Caco-2 (cell line): ENCODE measurements around the gene XRCC3. TPM values are rescaled to one million over a fixed set of nuclear protein-coding genes. Genes with fewer than 3 reads are reported as not detected.

Experiments
- BruUV-seq: library from RNA; stranded (reverse); fragments of 400-500 nt; replicated peaks from 2 replicates; lab custom pipeline; 2021; lab: Mats Ljungman, UMichigan
- CTCF ChIA-PET: fragments of 300-600 bp; sonication (Branson Sonifier 250); formaldehyde crosslinking; loops from one replicate; lab custom pipeline; 2022; ENCODE audit warnings: antibody characterized with exemption; lab: Charles Lee
- POLR2A ChIA-PET: fragments of 300-600 bp; sonication (Branson Sonifier 250); formaldehyde crosslinking; loops from one replicate; lab custom pipeline; 2022; ENCODE audit warnings: antibody characterized with exemption; lab: Charles Lee
- DNase-seq, 2 experiments: peaks; one replicate each; pipeline versions ENCODE4 v3.0.0 to v3.0.0-alpha.2; 2020 to 2022
- H3K27me3 ChIP-seq: replicated peaks from 2 replicates; pipeline ENCODE4 v1.6.0; 2011; ENCODE audit warnings: low read length; ENCODE audit not compliant: control insufficient read depth, insufficient read depth
- H3K36me3 ChIP-seq: 2 replicates; pipeline ENCODE4 v1.5.1; 2011; ENCODE audit warnings: low read length; ENCODE audit not compliant: control insufficient read depth, insufficient read depth
- H3K4me1 ChIP-seq: fragments of 250-450 bp; sonication (Bioruptor Pico); 2 replicates; pipeline ENCODE4 v1.5.1; 2020; ENCODE audit warnings: mild to moderate bottlenecking
- H3K4me3 ChIP-seq: 2 replicates; pipeline ENCODE4 v1.5.1; 2011; ENCODE audit warnings: low read depth, mild to moderate bottlenecking, control low read depth, low read length
- H3K9me3 ChIP-seq: fragments of 250-450 bp; sonication (Bioruptor Pico); 2 replicates; pipeline ENCODE4 v1.5.1; 2020; ENCODE audit warnings: mild to moderate bottlenecking, moderate library complexity
- H3K27ac Mint-ChIP-seq: one replicate; pipeline ENCODE4 v1.8.0; 2022; ENCODE audit warnings: mixed read lengths; ENCODE audit not compliant: unreplicated experiment
- H3K27me3 Mint-ChIP-seq: one replicate; pipeline ENCODE4 v1.8.0; 2022; ENCODE audit warnings: mixed read lengths; ENCODE audit not compliant: insufficient read depth, unreplicated experiment
- H3K36me3 Mint-ChIP-seq: one replicate; pipeline ENCODE4 v1.8.0; 2022; ENCODE audit warnings: mild to moderate bottlenecking, mixed read lengths; ENCODE audit not compliant: insufficient read depth, unreplicated experiment
- H3K4me1 Mint-ChIP-seq: one replicate; pipeline ENCODE4 v1.8.0; 2022; ENCODE audit warnings: low read depth, mixed read lengths; ENCODE audit not compliant: unreplicated experiment
- H3K4me3 Mint-ChIP-seq: one replicate; pipeline ENCODE4 v1.8.0; 2022; ENCODE audit warnings: mild to moderate bottlenecking, moderate library complexity, mixed read lengths; ENCODE audit not compliant: unreplicated experiment
- H3K9me3 Mint-ChIP-seq: one replicate; pipeline ENCODE4 v1.8.0; 2022; ENCODE audit warnings: mixed read lengths; ENCODE audit not compliant: unreplicated experiment
- CTCF ChIP-seq, 2 experiments: fragments of 200-600 bp in 1 of 2; IDR thresholded peaks; 1 replicate in 1 of 2; 2 replicates in 1 of 2; pipeline versions ENCODE4 v1.5.1 to v1.8.0; 2011 to 2022; ENCODE audit warnings: antibody characterized with exemption in 1 of 2, control low read depth in 1 of 2, inconsistent platforms in 1 of 2, low read depth in 1 of 2, low read length in 1 of 2, mild to moderate bottlenecking in 1 of 2, moderate library complexity in 1 of 2; ENCODE audit not compliant: insufficient read depth in 1 of 2, severe bottlenecking in 1 of 2, unreplicated experiment in 1 of 2
- intact Hi-C: fragments of 100-400 bp; cut with micrococcal nuclease; formaldehyde crosslinking; loops from one replicate; pipeline ENCODE4 v1.10.0; 2022; ENCODE audit not compliant: unreplicated experiment
- total RNA-seq: library from RNA; stranded (reverse); gene quantifications from 2 replicates; pipeline ENCODE4 v1.2.3, GENCODE V29; 2022

XRCC3 gene
- total RNA-seq, 1 experiment from 2014 or later, result 44.0 TPM

GRCh38 chr14:103742499-103743255, 27.4 kb upstream of the XRCC3 start:
- no peaks in the 10 kb centered on the region for H3K36me3 Mint-ChIP-seq
- no peaks in the 10 kb centered on the region for H3K9me3 Mint-ChIP-seq
- H3K4me1 ChIP-seq, result no peaks in the 10 kb centered on the region
- no peak overlapping the region for H3K4me3 ChIP-seq
- no peaks in the 10 kb centered on the region for H3K27me3 ChIP-seq
- POLR2A ChIA-PET, result no interaction called here
- CTCF ChIA-PET, result no interaction called here
- BruUV-seq, result no TSS peak
- no peak for TF ChIP-seq CTCF (IDR thresholded peaks at IDR 0.05; ENCODE audit: insufficient read depth in 1 of 2, low read depth in 1 of 2, low read length in 1 of 2, severe bottlenecking in 1 of 2, unreplicated experiment in 1 of 2)
- peaks cover 2% of the 10 kb centered on the region; the same call in 1 of the 2 replicates for H3K36me3 ChIP-seq
- no peak overlapping the region for H3K4me3 Mint-ChIP-seq
- DNase-seq, result no peak
- intact Hi-C loops, result no loop called here
- H3K9me3 ChIP-seq, result no peaks in the 10 kb centered on the region
- H3K27me3 Mint-ChIP-seq, result no peaks in the 10 kb centered on the region
- no peaks in the 10 kb centered on the region for H3K4me1 Mint-ChIP-seq
- H3K27ac Mint-ChIP-seq, result no peak overlapping the region

GRCh38 chr14:103741876-103742275, 26.6 kb upstream of the XRCC3 start:
- CTCF ChIA-PET, result no interaction called here
- no peaks in the 10 kb centered on the region for H3K27me3 ChIP-seq
- TF ChIP-seq CTCF (IDR thresholded peaks at IDR 0.05; ENCODE audit: insufficient read depth in 1 of 2, low read depth in 1 of 2, low read length in 1 of 2, severe bottlenecking in 1 of 2, unreplicated experiment in 1 of 2), result no peak
- no peaks in the 10 kb centered on the region for H3K9me3 ChIP-seq
- H3K4me1 Mint-ChIP-seq, result no peaks in the 10 kb centered on the region
- no peaks in the 10 kb centered on the region for H3K27me3 Mint-ChIP-seq
- no peak for DNase-seq
- H3K4me1 ChIP-seq, result no peaks in the 10 kb centered on the region
- POLR2A ChIA-PET, result interaction anchor here (0.5 kb wide), 1 partner anchor 45 kb away, joined by 3 read pairs; no protein-coding TSS in a partner anchor
- no peak overlapping the region for H3K27ac Mint-ChIP-seq
- no peaks in the 10 kb centered on the region for H3K36me3 Mint-ChIP-seq
- intact Hi-C loops, result no loop called here
- no peak overlapping the region for H3K4me3 ChIP-seq
- no peak overlapping the region for H3K4me3 Mint-ChIP-seq
- peaks cover 5% of the 10 kb centered on the region; the same call in 1 of the 2 replicates for H3K36me3 ChIP-seq
- no peaks in the 10 kb centered on the region for H3K9me3 Mint-ChIP-seq
- no TSS peak for BruUV-seq

GRCh38 chr14:103740991-103741689, 25.9 kb upstream of the XRCC3 start:
- H3K4me1 ChIP-seq, result no peaks in the 10 kb centered on the region
- intact Hi-C loops, result no loop called here
- no peaks in the 10 kb centered on the region for H3K36me3 Mint-ChIP-seq
- H3K4me1 Mint-ChIP-seq, result no peaks in the 10 kb centered on the region
- no peak overlapping the region for H3K27ac Mint-ChIP-seq
- H3K9me3 ChIP-seq, result no peaks in the 10 kb centered on the region
- H3K36me3 ChIP-seq, result peaks cover 5% of the 10 kb centered on the region; the same call in 1 of the 2 replicates
- no peak overlapping the region for H3K4me3 ChIP-seq
- TF ChIP-seq CTCF (IDR thresholded peaks at IDR 0.05; ENCODE audit: insufficient read depth in 1 of 2, low read depth in 1 of 2, low read length in 1 of 2, severe bottlenecking in 1 of 2, unreplicated experiment in 1 of 2), result no peak
- peak in 1 of 2 experiments; percentile 17 for DNase-seq
- ChIA-PET CTCF (no interaction called here), POLR2A (interaction anchor here (0.6 kb wide), 1 partner anchor 13 kb away, joined by 12 read pairs; no protein-coding TSS in a partner anchor)
- no peaks in the 10 kb centered on the region for H3K9me3 Mint-ChIP-seq
- H3K27me3 ChIP-seq, result no peaks in the 10 kb centered on the region
- H3K4me3 Mint-ChIP-seq, result no peak overlapping the region
- H3K27me3 Mint-ChIP-seq, result no peaks in the 10 kb centered on the region
- BruUV-seq, result no TSS peak
